Measurements from ENCODE around the gene CBFA2T3.

CBFA2T3 gene

GRCh38 chr16:88985521-88985920 is 8.5 kb upstream of the CBFA2T3 start:
- DNase-seq (ENCODE audit: low read depth): no peak
- no peak for TF ChIP-seq CTCF (IDR thresholded peaks at IDR 0.05; ENCODE audit: control insufficient read depth, extremely low read depth, insufficient read depth)
- H3K4me3 ChIP-seq (ENCODE audit: low read depth, low read length): no peak overlapping the region

GRCh38 chr16:88983771-88984687 is 7.0 kb upstream of the CBFA2T3 start:
- no peak for TF ChIP-seq CTCF (IDR thresholded peaks at IDR 0.05; ENCODE audit: control insufficient read depth, extremely low read depth, insufficient read depth)
- no peak overlapping the region for H3K4me3 ChIP-seq (ENCODE audit: low read depth, low read length)
- DNase-seq (ENCODE audit: low read depth): no peak

- TF ChIP-seq CTCF (IDR thresholded peaks at IDR 0.05; ENCODE audit: control insufficient read depth, extremely low read depth, insufficient read depth): no peak
- DNase-seq (ENCODE audit: low read depth): no peak
- H3K4me3 ChIP-seq (ENCODE audit: low read depth, low read length): no peak overlapping the region
Observed at GRCh38 chr16:88983165-88983564, 6.2 kb upstream of the CBFA2T3 start.

- DNase-seq (ENCODE audit: low read depth): no peak
- no peak overlapping the region for H3K4me3 ChIP-seq (ENCODE audit: low read depth, low read length)
- no peak for TF ChIP-seq CTCF (IDR thresholded peaks at IDR 0.05; ENCODE audit: control insufficient read depth, extremely low read depth, insufficient read depth)
Observed at GRCh38 chr16:88982286-88983084, 5.5 kb upstream of the CBFA2T3 start.

- DNase-seq (ENCODE audit: low read depth): no peak
- TF ChIP-seq CTCF (IDR thresholded peaks at IDR 0.05; ENCODE audit: control insufficient read depth, extremely low read depth, insufficient read depth): no peak
- H3K4me3 ChIP-seq (ENCODE audit: low read depth, low read length): no peak overlapping the region
Observed at GRCh38 chr16:88979353-88980015, 2.5 kb upstream of the CBFA2T3 start.

- H3K4me3 ChIP-seq (ENCODE audit: low read depth, low read length): no peak overlapping the region
- DNase-seq (ENCODE audit: low read depth): no peak
- TF ChIP-seq CTCF (IDR thresholded peaks at IDR 0.05; ENCODE audit: control insufficient read depth, extremely low read depth, insufficient read depth): no peak
Observed at GRCh38 chr16:88978608-88979346, 1.8 kb upstream of the CBFA2T3 start.

Measured in LNCaP clone FGC (cell line).